Measurements from ENCODE around the gene IRAG1.

IRAG1 gene

DNA sequence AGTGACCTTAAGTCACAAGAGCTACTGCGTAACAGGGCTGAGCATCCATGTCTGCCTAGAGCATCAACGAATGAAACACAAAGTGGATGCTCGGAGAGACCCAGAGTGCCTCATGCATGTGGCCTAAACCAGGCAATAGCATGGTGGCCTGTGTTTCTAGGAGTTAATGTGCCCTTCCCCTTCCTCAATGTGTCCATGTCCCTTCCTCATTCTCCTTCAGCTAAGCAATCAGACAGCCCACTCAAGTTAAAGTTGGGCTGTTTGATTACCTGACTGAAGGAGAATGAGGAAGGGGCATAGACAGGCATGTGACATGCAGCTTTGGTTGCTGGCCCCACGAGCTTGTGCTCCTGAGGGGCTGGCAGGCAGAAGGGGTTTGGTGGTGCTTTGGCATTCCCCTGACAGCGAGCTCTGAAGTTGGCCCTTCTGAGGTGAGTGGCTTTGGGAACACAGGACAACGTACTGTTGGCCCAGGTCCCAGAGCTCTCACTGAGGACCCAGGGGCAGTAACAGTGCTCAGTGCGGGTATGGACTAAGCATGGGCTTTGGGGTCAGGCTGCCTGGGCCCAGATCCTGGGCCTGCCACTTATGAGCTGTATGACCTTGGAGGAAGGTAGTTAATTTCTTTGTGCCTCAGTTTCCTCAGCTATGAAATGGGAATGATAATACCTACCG lies 46.7 kb downstream of the IRAG1 start:
- TF ChIP-seq, protein P1, sequence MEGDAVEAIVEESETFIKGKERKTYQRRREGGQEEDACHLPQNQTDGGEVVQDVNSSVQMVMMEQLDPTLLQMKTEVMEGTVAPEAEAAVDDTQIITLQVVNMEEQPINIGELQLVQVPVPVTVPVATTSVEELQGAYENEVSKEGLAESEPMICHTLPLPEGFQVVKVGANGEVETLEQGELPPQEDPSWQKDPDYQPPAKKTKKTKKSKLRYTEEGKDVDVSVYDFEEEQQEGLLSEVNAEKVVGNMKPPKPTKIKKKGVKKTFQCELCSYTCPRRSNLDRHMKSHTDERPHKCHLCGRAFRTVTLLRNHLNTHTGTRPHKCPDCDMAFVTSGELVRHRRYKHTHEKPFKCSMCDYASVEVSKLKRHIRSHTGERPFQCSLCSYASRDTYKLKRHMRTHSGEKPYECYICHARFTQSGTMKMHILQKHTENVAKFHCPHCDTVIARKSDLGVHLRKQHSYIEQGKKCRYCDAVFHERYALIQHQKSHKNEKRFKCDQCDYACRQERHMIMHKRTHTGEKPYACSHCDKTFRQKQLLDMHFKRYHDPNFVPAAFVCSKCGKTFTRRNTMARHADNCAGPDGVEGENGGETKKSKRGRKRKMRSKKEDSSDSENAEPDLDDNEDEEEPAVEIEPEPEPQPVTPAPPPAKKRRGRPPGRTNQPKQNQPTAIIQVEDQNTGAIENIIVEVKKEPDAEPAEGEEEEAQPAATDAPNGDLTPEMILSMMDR (conservative IDR thresholded peaks at IDR 0.05; ENCODE audit: low read depth, low read length), result no peak
- H3K27me3 ChIP-seq (ENCODE audit: insufficient read depth, low read depth), result no peaks in the 10 kb centered on the region
- H3K4me2 ChIP-seq, result no peak overlapping the region
- H3K27ac ChIP-seq, result no peak overlapping the region
- no peak overlapping the region for H3K4me3 ChIP-seq (IDR thresholded peaks at IDR 0.05; ENCODE audit: insufficient read depth, low read depth, low read length)
- no peak overlapping the region for H2AFZ ChIP-seq (ENCODE audit: low read depth)
- no peaks in the 10 kb centered on the region for H3K79me2 ChIP-seq (ENCODE audit: insufficient read depth, low read depth)
- H4K20me1 ChIP-seq (ENCODE audit: insufficient read depth), result no peaks in the 10 kb centered on the region
- H3K9ac ChIP-seq, result no peak overlapping the region
- H3K4me1 ChIP-seq (ENCODE audit: low read depth, poor library complexity, severe bottlenecking), result peaks cover 10% of the 10 kb centered on the region
- no peaks in the 10 kb centered on the region for H3K36me3 ChIP-seq (ENCODE audit: insufficient read depth)

GRCh38 chr11:10646005-10646404 lies 47.5 kb downstream of the IRAG1 start:
- Histone ChIP-seq H3K4me3 (IDR thresholded peaks at IDR 0.05; ENCODE audit: insufficient read depth, low read depth, low read length) (no peak overlapping the region), H3K36me3 (ENCODE audit: insufficient read depth) (no peaks in the 10 kb centered on the region), H3K27ac (no peak overlapping the region), H3K27me3 (ENCODE audit: insufficient read depth, low read depth) (no peaks in the 10 kb centered on the region), H3K4me2 (no peak overlapping the region), H3K9ac (no peak overlapping the region), H3K4me1 (ENCODE audit: low read depth, poor library complexity, severe bottlenecking) (peaks cover 2% of the 10 kb centered on the region), H3K79me2 (ENCODE audit: insufficient read depth, low read depth) (no peaks in the 10 kb centered on the region), H4K20me1 (ENCODE audit: insufficient read depth) (no peaks in the 10 kb centered on the region), H2AFZ (ENCODE audit: low read depth) (no peak overlapping the region)
- TF ChIP-seq, protein P1 (conservative IDR thresholded peaks at IDR 0.05; ENCODE audit: low read depth, low read length), result no peak

DNA sequence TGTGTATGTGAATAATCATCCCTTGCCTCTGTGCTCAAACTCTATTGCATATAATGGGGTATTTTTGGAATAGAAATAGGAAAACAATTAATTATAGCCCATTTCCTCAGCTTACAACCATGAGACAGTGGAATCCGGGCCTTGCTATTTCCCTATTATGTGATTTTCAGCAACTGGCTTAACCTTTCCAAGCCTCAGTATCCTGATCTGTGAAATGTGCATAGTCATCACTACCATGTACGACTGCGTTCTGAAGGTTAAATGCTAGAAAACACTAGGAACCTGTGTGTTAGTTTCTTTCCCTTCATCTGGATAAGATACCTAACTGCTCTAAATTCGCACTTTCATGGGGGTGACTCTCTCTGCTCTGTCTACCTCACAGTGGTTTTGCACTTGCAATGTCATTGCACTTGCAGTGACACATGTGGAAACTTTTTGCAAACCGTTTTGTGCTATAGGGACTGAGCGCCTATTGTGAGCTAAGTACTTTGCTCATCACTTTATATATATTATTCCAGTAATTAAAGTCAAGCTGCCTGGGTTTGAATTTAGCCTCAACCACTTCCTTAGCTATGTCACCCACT lies 48.3 kb downstream of the IRAG1 start:
- Histone ChIP-seq H4K20me1 (ENCODE audit: insufficient read depth) (no peaks in the 10 kb centered on the region), H2AFZ (ENCODE audit: low read depth) (no peak overlapping the region), H3K27ac (no peak overlapping the region), H3K4me1 (ENCODE audit: low read depth, poor library complexity, severe bottlenecking) (no peaks in the 10 kb centered on the region), H3K27me3 (ENCODE audit: insufficient read depth, low read depth) (no peaks in the 10 kb centered on the region), H3K4me2 (no peak overlapping the region), H3K36me3 (ENCODE audit: insufficient read depth) (no peaks in the 10 kb centered on the region), H3K4me3 (IDR thresholded peaks at IDR 0.05; ENCODE audit: insufficient read depth, low read depth, low read length) (no peak overlapping the region), H3K9ac (no peak overlapping the region), H3K79me2 (ENCODE audit: insufficient read depth, low read depth) (no peaks in the 10 kb centered on the region)
- TF ChIP-seq, protein P1 (conservative IDR thresholded peaks at IDR 0.05; ENCODE audit: low read depth, low read length), result no peak

Data from KMS-11 (cell line).